Measurements from ENCODE around the gene CAMK1D. TPM values are rescaled to one million over a fixed set of nuclear protein-coding genes. Genes with fewer than 3 reads are reported as not detected.

CAMK1D gene
- total and polyA plus RNA-seq, 10 of the 15 experiments (the other 5 are each of a cell fraction or from before 2014, with no cell fraction given) = 2.1 to 35.5 (median 14.7) TPM

DNA sequence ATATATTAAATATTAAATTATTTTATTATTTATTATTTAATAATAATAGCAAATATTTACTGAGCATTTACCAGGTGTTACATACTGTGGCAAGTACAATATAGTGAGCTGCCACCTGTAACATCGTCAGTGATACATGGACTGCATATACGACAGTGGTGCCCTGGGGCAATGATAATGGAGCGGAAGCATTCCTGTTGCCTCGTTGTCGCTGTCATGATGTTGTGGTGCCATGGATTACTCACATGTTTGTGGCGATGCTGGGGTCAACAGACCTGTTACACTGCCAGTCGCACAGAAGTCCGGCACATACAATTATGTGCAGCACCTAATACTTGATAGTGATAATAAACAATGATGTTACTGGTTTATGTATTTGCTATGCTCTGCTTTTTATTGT is 20.6 kb downstream of the CAMK1D start (continued):
- TF ChIP-seq, protein P1, sequence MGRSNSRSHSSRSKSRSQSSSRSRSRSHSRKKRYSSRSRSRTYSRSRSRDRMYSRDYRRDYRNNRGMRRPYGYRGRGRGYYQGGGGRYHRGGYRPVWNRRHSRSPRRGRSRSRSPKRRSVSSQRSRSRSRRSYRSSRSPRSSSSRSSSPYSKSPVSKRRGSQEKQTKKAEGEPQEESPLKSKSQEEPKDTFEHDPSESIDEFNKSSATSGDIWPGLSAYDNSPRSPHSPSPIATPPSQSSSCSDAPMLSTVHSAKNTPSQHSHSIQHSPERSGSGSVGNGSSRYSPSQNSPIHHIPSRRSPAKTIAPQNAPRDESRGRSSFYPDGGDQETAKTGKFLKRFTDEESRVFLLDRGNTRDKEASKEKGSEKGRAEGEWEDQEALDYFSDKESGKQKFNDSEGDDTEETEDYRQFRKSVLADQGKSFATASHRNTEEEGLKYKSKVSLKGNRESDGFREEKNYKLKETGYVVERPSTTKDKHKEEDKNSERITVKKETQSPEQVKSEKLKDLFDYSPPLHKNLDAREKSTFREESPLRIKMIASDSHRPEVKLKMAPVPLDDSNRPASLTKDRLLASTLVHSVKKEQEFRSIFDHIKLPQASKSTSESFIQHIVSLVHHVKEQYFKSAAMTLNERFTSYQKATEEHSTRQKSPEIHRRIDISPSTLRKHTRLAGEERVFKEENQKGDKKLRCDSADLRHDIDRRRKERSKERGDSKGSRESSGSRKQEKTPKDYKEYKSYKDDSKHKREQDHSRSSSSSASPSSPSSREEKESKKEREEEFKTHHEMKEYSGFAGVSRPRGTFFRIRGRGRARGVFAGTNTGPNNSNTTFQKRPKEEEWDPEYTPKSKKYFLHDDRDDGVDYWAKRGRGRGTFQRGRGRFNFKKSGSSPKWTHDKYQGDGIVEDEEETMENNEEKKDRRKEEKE (IDR thresholded peaks at IDR 0.05) = no peak
- TF ChIP-seq RBBP5 (conservative IDR thresholded peaks at IDR 0.05) = no peak
- TF ChIP-seq TCF12 (IDR thresholded peaks at IDR 0.05; ENCODE audit: low read depth, low read length) = no peak

DNA sequence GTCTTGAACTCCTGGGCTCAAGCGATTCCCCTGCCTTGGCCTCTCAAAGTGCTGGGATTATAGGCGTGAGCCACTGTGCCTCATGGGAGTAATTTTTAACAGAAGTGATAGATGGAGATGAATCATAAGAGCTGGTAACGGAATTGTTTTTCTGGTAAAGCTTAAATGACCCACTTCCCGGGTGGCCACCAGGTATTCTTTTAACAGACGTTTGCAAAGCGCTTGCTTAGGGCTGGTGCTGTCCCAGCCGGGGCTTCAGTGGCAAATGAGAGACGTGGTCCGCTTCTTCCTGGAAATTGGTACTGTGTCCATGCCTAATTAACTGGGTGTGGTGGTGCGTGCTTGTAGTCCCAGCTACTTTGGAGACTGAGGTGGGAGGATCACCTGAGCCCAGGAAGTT is 23.5 kb downstream of the CAMK1D start:
- Histone ChIP-seq H3K4me3 (no peak overlapping the region), H3K27ac (ENCODE audit: control insufficient read depth, insufficient read depth) (no peak overlapping the region), H2AFZ (ENCODE audit: control insufficient read depth, low read depth, low read length) (no peak overlapping the region), H3K27me3 (replicated peaks in 1 of 2; ENCODE audit: control insufficient read depth in 2 of 2, insufficient read depth in 2 of 2, low read length in 1 of 2) (no peaks in the 10 kb centered on the region), H3K9me3 (replicated peaks; ENCODE audit: control insufficient read depth, insufficient read depth, low read length) (no peaks in the 10 kb centered on the region), H4K20me1 (ENCODE audit: control insufficient read depth, insufficient read depth) (no peaks in the 10 kb centered on the region), H3K9ac (ENCODE audit: control insufficient read depth, insufficient read depth, low read length) (no peak overlapping the region), H3K4me2 (ENCODE audit: control insufficient read depth, insufficient read depth) (no peak overlapping the region), H3K79me2 (ENCODE audit: control insufficient read depth, insufficient read depth, low read length) (peaks cover 7% of the 10 kb centered on the region), H3K36me3 (ENCODE audit: control insufficient read depth in 2 of 2, insufficient read depth in 2 of 2, low read length in 1 of 2) (no peaks in the 10 kb centered on the region; a peak in 1 of 4 replicates), H3K4me1 (ENCODE audit: control insufficient read depth, insufficient read depth, low read length) (no peaks in the 10 kb centered on the region)
- intact Hi-C loops (cut with micrococcal nuclease; ENCODE audit: unreplicated experiment) (no loop called here), in situ Hi-C loops (cut with MboI) (no loop called here)
- DNase-seq (ENCODE audit: low read depth, low spot score) (no peak), ATAC-seq (no peak), FAIRE-seq (no peak)
- ChIA-PET RAD21 (ENCODE audit: unreplicated experiment) (no interaction called here), SMC1A (ENCODE audit: uncharacterized antibody, unreplicated experiment) (interaction anchor here (1.7 kb wide), 1 partner anchor 18 kb away, joined by 4 read pairs; no protein-coding TSS in a partner anchor), CTCF (interaction anchor here (0.8 kb wide), 1 partner anchor 22 kb away, joined by 3 read pairs; no protein-coding TSS in a partner anchor), POLR2A (no interaction called here)
- BruUV-seq (replicated peaks) = no TSS peak
- WGBS (ENCODE audit: insufficient coverage, insufficient replicate concordance, low lambda C conversion rate, missing lambda C conversion rate) = 3% methylated on average over 10 of the region's 10 CpGs
- TF ChIP-seq NFXL1 (IDR thresholded peaks at IDR 0.05; ENCODE audit: borderline replicate concordance) = no peak
- TF ChIP-seq SUZ12 (IDR thresholded peaks at IDR 0.05; ENCODE audit: unreplicated experiment) = no peak
- TF ChIP-seq PML (IDR thresholded peaks at IDR 0.05; ENCODE audit: low read length) = no peak
- TF ChIP-seq, protein P2, sequence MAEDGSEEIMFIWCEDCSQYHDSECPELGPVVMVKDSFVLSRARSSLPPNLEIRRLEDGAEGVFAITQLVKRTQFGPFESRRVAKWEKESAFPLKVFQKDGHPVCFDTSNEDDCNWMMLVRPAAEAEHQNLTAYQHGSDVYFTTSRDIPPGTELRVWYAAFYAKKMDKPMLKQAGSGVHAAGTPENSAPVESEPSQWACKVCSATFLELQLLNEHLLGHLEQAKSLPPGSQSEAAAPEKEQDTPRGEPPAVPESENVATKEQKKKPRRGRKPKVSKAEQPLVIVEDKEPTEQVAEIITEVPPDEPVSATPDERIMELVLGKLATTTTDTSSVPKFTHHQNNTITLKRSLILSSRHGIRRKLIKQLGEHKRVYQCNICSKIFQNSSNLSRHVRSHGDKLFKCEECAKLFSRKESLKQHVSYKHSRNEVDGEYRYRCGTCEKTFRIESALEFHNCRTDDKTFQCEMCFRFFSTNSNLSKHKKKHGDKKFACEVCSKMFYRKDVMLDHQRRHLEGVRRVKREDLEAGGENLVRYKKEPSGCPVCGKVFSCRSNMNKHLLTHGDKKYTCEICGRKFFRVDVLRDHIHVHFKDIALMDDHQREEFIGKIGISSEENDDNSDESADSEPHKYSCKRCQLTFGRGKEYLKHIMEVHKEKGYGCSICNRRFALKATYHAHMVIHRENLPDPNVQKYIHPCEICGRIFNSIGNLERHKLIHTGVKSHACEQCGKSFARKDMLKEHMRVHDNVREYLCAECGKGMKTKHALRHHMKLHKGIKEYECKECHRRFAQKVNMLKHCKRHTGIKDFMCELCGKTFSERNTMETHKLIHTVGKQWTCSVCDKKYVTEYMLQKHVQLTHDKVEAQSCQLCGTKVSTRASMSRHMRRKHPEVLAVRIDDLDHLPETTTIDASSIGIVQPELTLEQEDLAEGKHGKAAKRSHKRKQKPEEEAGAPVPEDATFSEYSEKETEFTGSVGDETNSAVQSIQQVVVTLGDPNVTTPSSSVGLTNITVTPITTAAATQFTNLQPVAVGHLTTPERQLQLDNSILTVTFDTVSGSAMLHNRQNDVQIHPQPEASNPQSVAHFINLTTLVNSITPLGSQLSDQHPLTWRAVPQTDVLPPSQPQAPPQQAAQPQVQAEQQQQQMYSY (CRISPR knock-in tag; IDR thresholded peaks at IDR 0.05) = no peak
- TF ChIP-seq CREM (IDR thresholded peaks at IDR 0.05; ENCODE audit: low read depth) = no peak
- TF ChIP-seq, protein P3, sequence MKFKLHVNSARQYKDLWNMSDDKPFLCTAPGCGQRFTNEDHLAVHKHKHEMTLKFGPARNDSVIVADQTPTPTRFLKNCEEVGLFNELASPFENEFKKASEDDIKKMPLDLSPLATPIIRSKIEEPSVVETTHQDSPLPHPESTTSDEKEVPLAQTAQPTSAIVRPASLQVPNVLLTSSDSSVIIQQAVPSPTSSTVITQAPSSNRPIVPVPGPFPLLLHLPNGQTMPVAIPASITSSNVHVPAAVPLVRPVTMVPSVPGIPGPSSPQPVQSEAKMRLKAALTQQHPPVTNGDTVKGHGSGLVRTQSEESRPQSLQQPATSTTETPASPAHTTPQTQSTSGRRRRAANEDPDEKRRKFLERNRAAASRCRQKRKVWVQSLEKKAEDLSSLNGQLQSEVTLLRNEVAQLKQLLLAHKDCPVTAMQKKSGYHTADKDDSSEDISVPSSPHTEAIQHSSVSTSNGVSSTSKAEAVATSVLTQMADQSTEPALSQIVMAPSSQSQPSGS (IDR thresholded peaks at IDR 0.05; ENCODE audit: low read length) = no peak
- TF ChIP-seq POU2F2 (IDR thresholded peaks at IDR 0.05; ENCODE audit: borderline replicate concordance, low read depth, low read length) = no peak
- TF ChIP-seq CHD2 (IDR thresholded peaks at IDR 0.05; ENCODE audit: borderline replicate concordance, low read depth, low read length) = no peak
- no peak for TF ChIP-seq SP1 (IDR thresholded peaks at IDR 0.05; ENCODE audit: low read depth, low read length)
- TF ChIP-seq HDGF (IDR thresholded peaks at IDR 0.05) = no peak
- TF ChIP-seq, protein P4, sequence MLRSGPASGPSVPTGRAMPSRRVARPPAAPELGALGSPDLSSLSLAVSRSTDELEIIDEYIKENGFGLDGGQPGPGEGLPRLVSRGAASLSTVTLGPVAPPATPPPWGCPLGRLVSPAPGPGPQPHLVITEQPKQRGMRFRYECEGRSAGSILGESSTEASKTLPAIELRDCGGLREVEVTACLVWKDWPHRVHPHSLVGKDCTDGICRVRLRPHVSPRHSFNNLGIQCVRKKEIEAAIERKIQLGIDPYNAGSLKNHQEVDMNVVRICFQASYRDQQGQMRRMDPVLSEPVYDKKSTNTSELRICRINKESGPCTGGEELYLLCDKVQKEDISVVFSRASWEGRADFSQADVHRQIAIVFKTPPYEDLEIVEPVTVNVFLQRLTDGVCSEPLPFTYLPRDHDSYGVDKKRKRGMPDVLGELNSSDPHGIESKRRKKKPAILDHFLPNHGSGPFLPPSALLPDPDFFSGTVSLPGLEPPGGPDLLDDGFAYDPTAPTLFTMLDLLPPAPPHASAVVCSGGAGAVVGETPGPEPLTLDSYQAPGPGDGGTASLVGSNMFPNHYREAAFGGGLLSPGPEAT (IDR thresholded peaks at IDR 0.05; ENCODE audit: low read depth) = no peak
- TF ChIP-seq FOS (IDR thresholded peaks at IDR 0.05; ENCODE audit: borderline replicate concordance, extremely low read depth, insufficient read length) = no peak

All from GM12878 (cell line).